VCaP (cell line): ENCODE data around the gene GARRE1.

Source experiments
- H3K27ac ChIP-seq: fragments of 450-650 bp; 2 replicates; pipeline ENCODE4 v1.5.1; 2017
- TF ChIP-seq, protein P1 (sequence below): fragments of 450-650 bp; conservative IDR thresholded peaks from 2 replicates; pipeline ENCODE4 v1.5.1; 2017; ENCODE audit warnings: mild to moderate bottlenecking, moderate library complexity

Gene GARRE1

DNA sequence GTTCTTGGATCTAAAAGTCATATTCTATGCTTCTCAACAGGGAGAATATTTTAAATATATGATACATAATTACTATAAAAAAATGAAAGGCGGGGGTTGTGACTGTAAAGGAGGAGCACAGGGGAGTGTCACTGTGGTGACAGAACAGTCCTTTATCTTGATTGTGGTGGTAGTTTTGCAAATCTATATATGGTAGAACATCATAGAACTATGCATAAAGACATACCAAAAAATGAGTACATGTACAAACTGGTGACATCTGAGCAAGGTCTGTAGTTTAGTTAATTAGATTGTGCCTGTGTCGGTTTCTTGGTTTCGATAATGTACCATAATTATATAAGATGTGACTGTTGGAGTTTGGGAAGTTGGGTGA is 38.7 kb upstream of the GARRE1 start:
- TF ChIP-seq, protein P1, sequence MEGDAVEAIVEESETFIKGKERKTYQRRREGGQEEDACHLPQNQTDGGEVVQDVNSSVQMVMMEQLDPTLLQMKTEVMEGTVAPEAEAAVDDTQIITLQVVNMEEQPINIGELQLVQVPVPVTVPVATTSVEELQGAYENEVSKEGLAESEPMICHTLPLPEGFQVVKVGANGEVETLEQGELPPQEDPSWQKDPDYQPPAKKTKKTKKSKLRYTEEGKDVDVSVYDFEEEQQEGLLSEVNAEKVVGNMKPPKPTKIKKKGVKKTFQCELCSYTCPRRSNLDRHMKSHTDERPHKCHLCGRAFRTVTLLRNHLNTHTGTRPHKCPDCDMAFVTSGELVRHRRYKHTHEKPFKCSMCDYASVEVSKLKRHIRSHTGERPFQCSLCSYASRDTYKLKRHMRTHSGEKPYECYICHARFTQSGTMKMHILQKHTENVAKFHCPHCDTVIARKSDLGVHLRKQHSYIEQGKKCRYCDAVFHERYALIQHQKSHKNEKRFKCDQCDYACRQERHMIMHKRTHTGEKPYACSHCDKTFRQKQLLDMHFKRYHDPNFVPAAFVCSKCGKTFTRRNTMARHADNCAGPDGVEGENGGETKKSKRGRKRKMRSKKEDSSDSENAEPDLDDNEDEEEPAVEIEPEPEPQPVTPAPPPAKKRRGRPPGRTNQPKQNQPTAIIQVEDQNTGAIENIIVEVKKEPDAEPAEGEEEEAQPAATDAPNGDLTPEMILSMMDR = no peak
- H3K27ac ChIP-seq = peak overlapping the region; percentile 94

DNA sequence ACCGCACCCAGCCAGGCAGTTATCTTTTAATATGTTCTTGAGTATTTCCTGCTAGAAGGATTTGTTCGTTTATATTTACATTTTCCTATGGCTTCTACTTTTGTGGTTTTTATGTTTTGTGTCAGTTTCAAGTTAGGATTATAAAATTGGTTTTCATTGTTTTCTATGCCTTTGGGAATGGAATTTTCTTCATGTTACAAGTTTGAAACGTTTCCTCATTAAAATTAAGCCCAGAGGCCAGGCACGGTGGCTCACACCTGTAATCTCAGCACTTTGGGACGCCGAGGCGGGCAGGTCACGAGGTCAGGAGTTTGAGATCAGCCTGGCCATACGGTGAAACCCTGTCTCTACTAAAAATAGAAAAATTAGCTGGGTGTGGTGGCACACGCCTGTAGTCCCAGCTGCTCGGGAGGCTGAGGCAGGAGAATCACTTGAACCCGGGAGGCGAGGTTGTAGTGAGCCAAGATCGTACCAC is 37.6 kb upstream of the GARRE1 start:
- peak overlapping the region; percentile 94 for H3K27ac ChIP-seq

DNA sequence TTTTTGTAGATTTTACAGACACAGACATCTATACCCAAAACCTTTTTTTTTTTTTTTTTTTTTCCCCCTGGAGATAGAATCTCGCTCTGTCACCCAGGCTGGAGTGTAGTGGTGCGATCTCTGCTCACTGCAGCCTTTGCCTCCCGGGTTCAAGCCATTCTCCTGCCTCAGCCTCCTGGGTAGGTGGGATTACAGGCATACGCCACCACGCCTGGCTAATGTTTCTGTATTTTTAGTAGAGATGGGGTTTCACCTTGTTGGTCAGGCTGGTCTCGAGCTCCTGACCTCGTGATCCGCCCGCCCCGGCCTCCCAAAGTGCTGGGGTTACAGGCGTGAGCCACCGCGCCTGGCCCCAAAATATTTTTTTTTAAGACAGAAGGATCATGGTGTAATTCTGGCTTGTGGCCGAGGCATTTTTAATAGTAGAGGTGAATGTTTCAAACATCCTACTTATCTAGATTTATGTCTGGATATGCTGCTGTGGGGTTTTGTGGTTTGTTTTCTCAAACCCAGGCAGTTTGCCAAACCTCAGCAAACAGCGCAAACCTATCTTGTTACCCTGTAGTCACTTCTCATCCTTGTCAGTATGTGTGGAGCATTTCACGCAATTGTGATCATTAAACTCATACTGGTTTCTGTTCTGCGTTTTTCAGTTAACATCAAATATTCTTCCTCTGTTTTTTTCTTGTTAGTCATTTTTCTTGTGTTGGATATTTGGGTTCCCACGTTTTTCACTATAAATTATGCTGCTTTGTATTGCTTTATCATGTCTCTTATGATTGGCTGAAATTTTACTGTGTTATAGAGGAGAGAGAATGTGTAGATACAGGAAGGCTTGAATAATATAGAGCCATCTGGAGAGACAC is 36.2 kb upstream of the GARRE1 start:
- peak overlapping the region; percentile 94 for H3K27ac ChIP-seq
- TF ChIP-seq, protein P1 = no peak

DNA sequence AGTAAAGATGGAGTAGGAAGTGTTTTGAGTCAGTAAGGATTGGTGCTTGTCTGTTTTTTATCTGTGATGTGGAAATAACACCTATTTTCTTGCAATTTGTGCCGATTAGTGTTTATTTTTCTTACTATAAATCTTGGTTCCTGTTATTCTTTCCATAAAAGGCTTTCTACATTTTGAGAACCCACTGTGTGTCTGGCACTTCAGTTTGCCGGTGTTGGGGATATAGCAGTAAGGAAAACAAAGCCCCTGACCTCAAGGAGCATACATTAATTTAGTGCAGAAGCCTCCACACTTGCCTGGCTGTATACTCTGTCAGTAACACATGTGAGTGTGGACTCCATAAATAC is 35.6 kb upstream of the GARRE1 start:
- peak overlapping the region; percentile 94 for H3K27ac ChIP-seq
- TF ChIP-seq, protein P1 = no peak

DNA sequence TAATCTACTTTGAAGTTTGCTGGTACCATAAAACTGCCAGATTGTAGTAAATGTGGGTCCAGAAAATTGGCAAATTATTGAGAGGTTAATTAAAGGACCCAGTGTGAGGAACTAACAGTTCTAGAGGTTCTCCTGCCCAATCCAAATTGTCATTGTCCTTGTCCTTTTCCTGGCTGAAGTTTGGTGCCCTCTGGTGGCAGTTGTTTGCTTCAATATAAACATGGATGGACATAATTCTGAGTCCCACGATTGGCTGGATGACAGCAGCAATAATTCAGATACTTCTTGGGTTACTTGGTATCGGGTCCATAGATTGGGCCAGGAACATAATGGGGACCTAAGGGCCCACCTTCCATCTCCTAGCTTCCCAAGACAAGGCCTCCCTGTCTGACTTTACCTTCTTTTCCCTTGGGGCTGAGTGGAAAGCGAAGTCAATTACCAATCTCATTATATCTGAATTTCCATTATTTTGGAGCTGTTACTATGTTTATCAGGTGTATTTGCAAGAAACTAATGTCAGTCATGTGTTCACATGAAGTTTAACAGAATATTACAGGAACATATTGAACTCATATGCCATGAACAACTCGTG is 33.8 kb upstream of the GARRE1 start:
- peak overlapping the region; percentile 94; the same call in 1 of the 2 replicates for H3K27ac ChIP-seq
- TF ChIP-seq, protein P1 = peak; percentile 93

DNA sequence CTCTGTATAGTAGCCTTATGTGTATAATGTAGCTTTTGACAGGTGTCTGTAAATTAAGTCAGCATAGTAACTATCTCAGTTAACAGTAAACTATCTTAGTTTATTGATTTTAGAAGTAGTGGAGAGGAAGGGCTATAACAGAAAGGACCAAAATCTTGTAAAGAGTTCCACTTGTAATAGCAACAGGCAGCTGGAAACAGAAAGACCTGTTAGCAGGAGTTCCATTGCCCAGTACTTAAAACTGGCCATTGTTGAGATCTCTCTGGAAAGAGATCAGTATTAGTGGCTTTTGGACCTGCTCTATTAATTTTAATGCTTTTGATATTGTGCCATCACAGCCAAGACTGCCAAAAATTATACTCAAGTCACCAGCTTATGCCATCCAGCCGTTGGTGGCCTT is 32.0 kb upstream of the GARRE1 start:
- TF ChIP-seq, protein P1 = no peak
- H3K27ac ChIP-seq = no peak overlapping the region; the same call in 1 of the 2 replicates

DNA sequence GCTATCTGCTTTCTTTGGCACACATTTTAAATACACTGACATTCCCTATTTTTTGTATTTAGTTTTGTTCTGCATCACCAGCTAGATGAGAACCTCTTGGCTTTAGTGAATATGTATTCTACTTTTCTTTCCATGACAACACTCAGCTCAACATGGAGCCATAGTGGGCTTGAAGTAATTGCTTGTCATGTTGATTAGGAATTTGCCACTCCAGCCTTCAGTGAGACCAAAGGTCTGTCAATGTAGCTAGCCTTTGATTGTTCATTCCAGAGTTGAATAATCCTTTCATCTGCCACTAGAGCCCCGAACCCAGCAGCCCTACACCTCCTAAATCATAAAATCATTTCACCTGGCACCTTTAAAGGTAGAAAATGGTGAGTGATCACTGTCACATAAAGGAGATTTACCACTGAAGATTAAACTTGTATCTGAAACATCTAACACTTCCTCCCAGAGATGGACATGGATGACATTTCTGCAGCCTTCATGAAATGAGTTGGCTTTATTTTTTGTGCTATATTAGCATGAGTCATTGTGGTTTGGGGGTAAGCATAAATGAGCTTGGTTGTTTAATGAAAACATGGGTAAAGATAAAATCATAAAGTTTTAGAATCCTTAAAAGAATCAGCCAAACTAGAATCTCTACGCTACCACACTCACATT is 29.2 kb upstream of the GARRE1 start:
- TF ChIP-seq, protein P1 = no peak
- no peak overlapping the region for H3K27ac ChIP-seq
